ENCODE measurements around the gene SMAD5.

The SMAD5 gene

GRCh38 chr5:136157514-136157913 is 24.9 kb downstream of the SMAD5 start:
- DNase-seq, result no peak

- no peak for DNase-seq
Measured at GRCh38 chr5:136159457-136159856, 26.8 kb downstream of the SMAD5 start.

- no peak for DNase-seq
Measured at GRCh38 chr5:136162008-136162407, 29.4 kb downstream of the SMAD5 start.

- no peak for DNase-seq
Measured at GRCh38 chr5:136164226-136164625, 31.6 kb downstream of the SMAD5 start.

- DNase-seq, result no peak
Measured at GRCh38 chr5:136166909-136167308, 34.3 kb downstream of the SMAD5 start.

GRCh38 chr5:136169218-136169617 is 36.6 kb downstream of the SMAD5 start:
- no peak for DNase-seq

GRCh38 chr5:136174021-136174659 is 41.5 kb downstream of the SMAD5 start:
- DNase-seq, result peak; percentile 25

GRCh38 chr5:136182618-136183017 is 50.0 kb downstream of the SMAD5 start:
- DNase-seq, result no peak

GRCh38 chr5:136185974-136186665 is 53.5 kb downstream of the SMAD5 start:
- DNase-seq, result no peak

- DNase-seq, result no peak
Measured at GRCh38 chr5:136186796-136187195, 54.2 kb downstream of the SMAD5 start.

GRCh38 chr5:136188859-136189258 is 56.2 kb downstream of the SMAD5 start:
- DNase-seq, result no peak

- DNase-seq, result no peak
Measured at GRCh38 chr5:136190091-136190720, 57.6 kb downstream of the SMAD5 start.

- DNase-seq, result no peak
Measured at GRCh38 chr5:136190904-136191303, 58.3 kb downstream of the SMAD5 start.

GRCh38 chr5:136191304-136192014 is 58.8 kb downstream of the SMAD5 start:
- no peak for DNase-seq

- DNase-seq, result no peak
Measured at GRCh38 chr5:136192015-136192525, 59.4 kb downstream of the SMAD5 start.

GRCh38 chr5:136192526-136193321 is 60.1 kb downstream of the SMAD5 start, which contains the start of gene SMIM32:
Gene SMIM32, minus strand, starts transcription at chr5:136193162. Its CDS starts 638 bp downstream, at chr5:136192524.
- DNase-seq, result no peak

- DNase-seq, result no peak
Measured at GRCh38 chr5:136193322-136193935, 60.8 kb downstream of the SMAD5 start.

GRCh38 chr5:136194576-136194975 is 61.9 kb downstream of the SMAD5 start:
- no peak for DNase-seq

GRCh38 chr5:136195971-136196820 is 63.6 kb downstream of the SMAD5 start:
- no peak for DNase-seq

- DNase-seq, result no peak
Measured at GRCh38 chr5:136197462-136198142, 65.0 kb downstream of the SMAD5 start.

Data from CD4-positive, alpha-beta T cell treated with Interleukin-4 for 4 hours (primary cell).